ENCODE results near the gene CADPS. TPM values are rescaled to one million over a fixed set of nuclear protein-coding genes. Genes with fewer than 3 reads are reported as not detected.

Gene CADPS
- total RNA-seq, 2 donors from 2014 or later, result 11.7 to 20.8 TPM

GRCh38 chr3:62670351-62670750 lies 204.9 kb downstream of the CADPS start:
- H3K27me3 ChIP-seq (ENCODE audit: control insufficient read depth, insufficient read depth, low read length, poor library complexity, severe bottlenecking), result no peaks in the 10 kb centered on the region
- Mint-ChIP-seq H3K27ac (no peak overlapping the region), H3K4me1 (peaks cover 7% of the 10 kb centered on the region), H3K4me3 (no peak overlapping the region), H3K9me3 (no peaks in the 10 kb centered on the region), H3K36me3 (ENCODE audit: low read depth) (no peaks in the 10 kb centered on the region), H3K27me3 (ENCODE audit: insufficient read depth) (no peaks in the 10 kb centered on the region)
- no peaks in the 10 kb centered on the region for H3K36me3 ChIP-seq (ENCODE audit: control insufficient read depth, insufficient read depth, low read length)
- H3K9me3 ChIP-seq (ENCODE audit: control insufficient read depth, low read length), result no peaks in the 10 kb centered on the region
- no peak for DNase-seq
- no peak for TF ChIP-seq CTCF (conservative IDR thresholded peaks at IDR 0.05)
- H3K27ac ChIP-seq (ENCODE audit: low read depth, low read length), result no peak overlapping the region
- no peak overlapping the region for H3K4me3 ChIP-seq (ENCODE audit: low read length)
- H3K9ac ChIP-seq (ENCODE audit: extremely low read depth, low read length, poor library complexity, severe bottlenecking), result no peak overlapping the region
- no peaks in the 10 kb centered on the region for H3K4me1 ChIP-seq (ENCODE audit: control insufficient read depth, insufficient read depth, low read length)

DNA sequence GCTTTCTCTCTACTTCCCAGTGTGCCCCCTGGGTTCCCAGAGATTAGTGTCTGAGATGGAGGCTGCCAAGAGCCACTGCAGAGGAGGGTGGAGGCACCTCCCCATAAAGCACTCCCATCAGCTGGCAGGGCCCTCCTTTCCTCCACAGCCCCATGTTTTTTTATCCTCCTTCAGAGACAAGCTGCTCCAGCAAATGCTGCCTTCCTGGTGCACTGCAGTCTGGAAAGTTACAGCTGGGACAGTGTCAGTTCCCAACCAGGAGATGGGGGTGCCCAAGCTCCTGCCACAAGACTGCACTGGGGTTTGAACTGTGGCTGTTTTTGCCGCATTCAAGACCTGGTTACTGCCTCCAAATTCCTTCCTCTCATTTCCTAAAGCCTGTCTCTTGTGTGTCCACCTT lies 206.1 kb downstream of the CADPS start:
- Mint-ChIP-seq H3K4me3 (no peak overlapping the region), H3K27ac (no peak overlapping the region)
- no peak for DNase-seq

DNA sequence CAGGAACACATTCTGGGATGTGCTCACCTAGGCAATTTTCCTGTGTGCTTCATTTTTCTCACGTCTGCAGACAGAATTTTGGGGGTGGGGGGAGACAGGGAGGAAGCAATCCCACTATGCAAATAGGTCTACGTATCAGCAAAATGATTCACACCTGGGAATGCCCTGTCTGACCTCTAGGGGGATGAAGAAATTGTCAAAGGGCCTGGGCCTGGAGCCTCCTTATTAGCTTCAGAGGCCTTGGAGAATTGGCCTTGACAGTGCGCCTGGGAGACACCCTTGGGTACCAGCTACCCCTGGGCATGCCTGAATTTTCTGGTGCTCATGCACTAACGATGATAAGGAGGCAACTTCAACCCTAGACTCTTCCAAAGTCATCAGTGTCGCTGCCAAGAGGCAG lies 207.5 kb downstream of the CADPS start:
- Histone ChIP-seq H3K27me3 (ENCODE audit: control insufficient read depth, insufficient read depth, low read length, poor library complexity, severe bottlenecking) (no peaks in the 10 kb centered on the region), H3K9me3 (ENCODE audit: control insufficient read depth, low read length) (no peaks in the 10 kb centered on the region), H3K4me1 (ENCODE audit: control insufficient read depth, insufficient read depth, low read length) (no peaks in the 10 kb centered on the region), H3K9ac (ENCODE audit: extremely low read depth, low read length, poor library complexity, severe bottlenecking) (no peak overlapping the region), H3K4me3 (ENCODE audit: low read length) (no peak overlapping the region), H3K36me3 (ENCODE audit: control insufficient read depth, insufficient read depth, low read length) (no peaks in the 10 kb centered on the region), H3K27ac (ENCODE audit: low read depth, low read length) (no peak overlapping the region)
- Mint-ChIP-seq H3K4me3 (no peak overlapping the region), H3K27ac (no peak overlapping the region), H3K9me3 (no peaks in the 10 kb centered on the region), H3K4me1 (peaks cover 7% of the 10 kb centered on the region), H3K36me3 (ENCODE audit: low read depth) (no peaks in the 10 kb centered on the region), H3K27me3 (ENCODE audit: insufficient read depth) (no peaks in the 10 kb centered on the region)
- peak; percentile 80 for TF ChIP-seq CTCF (conservative IDR thresholded peaks at IDR 0.05)
- DNase-seq, result peak; percentile 78
- 90 to 100% methylated on average over 1 to 5 of the region's 5 CpGs for WGBS, 2 experiments (ENCODE audit: insufficient coverage in 1 of 2, insufficient read length in 1 of 2)

More for the DNA sequence above, 206.1 kb downstream of the CADPS start:
- Histone ChIP-seq H3K36me3 (ENCODE audit: control insufficient read depth, insufficient read depth, low read length) (no peaks in the 10 kb centered on the region), H3K27ac (ENCODE audit: low read depth, low read length) (no peak overlapping the region), H3K9ac (ENCODE audit: extremely low read depth, low read length, poor library complexity, severe bottlenecking) (no peak overlapping the region), H3K9me3 (ENCODE audit: control insufficient read depth, low read length) (no peaks in the 10 kb centered on the region), H3K4me1 (ENCODE audit: control insufficient read depth, insufficient read depth, low read length) (no peaks in the 10 kb centered on the region), H3K4me3 (ENCODE audit: low read length) (no peak overlapping the region), H3K27me3 (ENCODE audit: control insufficient read depth, insufficient read depth, low read length, poor library complexity, severe bottlenecking) (no peaks in the 10 kb centered on the region)
- WGBS, 2 experiments (ENCODE audit: insufficient coverage in 1 of 2, insufficient read length in 1 of 2), result 89% methylated on average over 1 of the region's 1 CpG
- Mint-ChIP-seq H3K36me3 (ENCODE audit: low read depth) (no peaks in the 10 kb centered on the region), H3K9me3 (no peaks in the 10 kb centered on the region), H3K4me1 (peaks cover 7% of the 10 kb centered on the region), H3K27me3 (ENCODE audit: insufficient read depth) (no peaks in the 10 kb centered on the region)
- TF ChIP-seq CTCF (conservative IDR thresholded peaks at IDR 0.05), result no peak

Measured in endodermal cell (in vitro differentiated cells).